Vagina (tissue), 2 donors: ENCODE measurements around the gene DGCR2.

Experiments used
- POLR2A ChIP-seq, 2 donors: fragments of 450-650 bp; IDR thresholded peaks; one replicate each; pipeline ENCODE4 v1.6.1; 2017; ENCODE audit warnings: antibody characterized with exemption in 2 of 2, mild to moderate bottlenecking in 2 of 2, moderate library complexity in 2 of 2
- POLR2AphosphoS5 ChIP-seq, 2 donors: sonication (generic); formaldehyde crosslinking; IDR thresholded peaks; one replicate each; pipeline ENCODE4 v1.9.0; 2017; ENCODE audit warnings: antibody characterized with exemption in 2 of 2, mild to moderate bottlenecking in 2 of 2, low read depth in 1 of 2; ENCODE audit not compliant: insufficient read depth in 1 of 2
- TF ChIP-seq, protein P1 (sequence below), 3 experiments: fragments of 450-650 bp in 2 of 3; fragments of 200-600 bp in 1 of 3; sonication (generic) in 1 of 3; IDR thresholded peaks; one replicate each; pipeline ENCODE4 v1.5.1; 2017 to 2019; ENCODE audit warnings: antibody characterized with exemption in 3 of 3, mild to moderate bottlenecking in 2 of 3, moderate library complexity in 2 of 3

DNA sequence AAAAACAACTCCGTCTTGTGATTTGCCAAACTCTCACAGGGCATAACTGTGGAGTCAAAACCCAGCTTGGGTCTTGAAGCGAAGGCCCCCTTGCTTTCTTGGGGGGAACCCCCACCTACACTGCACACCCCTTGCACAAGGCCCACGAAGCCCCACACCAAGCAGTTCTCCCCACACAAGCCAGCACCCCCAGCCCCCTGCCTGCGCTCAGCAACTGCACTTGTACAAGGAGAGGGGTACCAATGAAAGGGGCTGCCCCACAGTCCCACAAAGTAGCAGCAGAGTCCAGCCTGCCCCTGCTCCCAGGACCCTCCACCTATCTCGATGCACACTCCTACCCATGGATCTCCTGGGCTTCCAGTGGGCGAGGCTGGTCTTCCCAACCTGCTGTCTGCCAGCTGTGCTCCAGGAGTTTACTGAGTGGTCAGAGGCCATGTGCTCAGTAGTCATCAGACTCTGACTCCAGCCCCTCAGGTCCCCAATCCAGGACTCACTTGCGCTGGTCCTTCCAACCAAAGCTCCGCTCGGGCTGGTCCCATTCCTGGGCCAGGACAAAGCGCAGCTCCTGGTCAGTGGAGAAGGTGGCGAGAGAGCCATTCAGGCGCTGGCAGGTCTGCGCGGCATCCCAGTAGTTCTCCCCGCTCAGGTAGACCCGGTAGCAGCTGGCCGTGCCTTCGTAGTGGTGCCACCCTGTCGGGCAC is 57.7 kb downstream of the DGCR2 start:
- TF ChIP-seq, protein P1, sequence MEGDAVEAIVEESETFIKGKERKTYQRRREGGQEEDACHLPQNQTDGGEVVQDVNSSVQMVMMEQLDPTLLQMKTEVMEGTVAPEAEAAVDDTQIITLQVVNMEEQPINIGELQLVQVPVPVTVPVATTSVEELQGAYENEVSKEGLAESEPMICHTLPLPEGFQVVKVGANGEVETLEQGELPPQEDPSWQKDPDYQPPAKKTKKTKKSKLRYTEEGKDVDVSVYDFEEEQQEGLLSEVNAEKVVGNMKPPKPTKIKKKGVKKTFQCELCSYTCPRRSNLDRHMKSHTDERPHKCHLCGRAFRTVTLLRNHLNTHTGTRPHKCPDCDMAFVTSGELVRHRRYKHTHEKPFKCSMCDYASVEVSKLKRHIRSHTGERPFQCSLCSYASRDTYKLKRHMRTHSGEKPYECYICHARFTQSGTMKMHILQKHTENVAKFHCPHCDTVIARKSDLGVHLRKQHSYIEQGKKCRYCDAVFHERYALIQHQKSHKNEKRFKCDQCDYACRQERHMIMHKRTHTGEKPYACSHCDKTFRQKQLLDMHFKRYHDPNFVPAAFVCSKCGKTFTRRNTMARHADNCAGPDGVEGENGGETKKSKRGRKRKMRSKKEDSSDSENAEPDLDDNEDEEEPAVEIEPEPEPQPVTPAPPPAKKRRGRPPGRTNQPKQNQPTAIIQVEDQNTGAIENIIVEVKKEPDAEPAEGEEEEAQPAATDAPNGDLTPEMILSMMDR (IDR thresholded peaks at IDR 0.05) = no peak
- TF ChIP-seq POLR2A (IDR thresholded peaks at IDR 0.05) = no peak
- TF ChIP-seq POLR2AphosphoS5 (IDR thresholded peaks at IDR 0.05; ENCODE audit: insufficient read depth in 1 of 2, low read depth in 1 of 2) = no peak
